WERI-Rb-1 (cell line): Measurements from ENCODE around the gene PDE10A.
"Not testable (repeated sequence)": the region's sequence is repeated elsewhere in the genome, so short reads cannot be mapped to it uniquely, and the experiment has no call there.

Source experiments
- DNase-seq: peaks from one replicate; pipeline ENCODE4 v3.0.0-alpha.2; 2020
- H3K27ac ChIP-seq: fragments of 250-450 bp; sonication (Bioruptor Pico); 2 replicates; pipeline ENCODE4 v1.5.1; 2020; ENCODE audit warnings: mild to moderate bottlenecking, moderate library complexity
- H3K27me3 ChIP-seq: fragments of 250-450 bp; sonication (Bioruptor Pico); 2 replicates; pipeline ENCODE4 v1.5.1; 2021; ENCODE audit warnings: mild to moderate bottlenecking, low read depth, moderate library complexity; ENCODE audit not compliant: insufficient read depth, severe bottlenecking
- H3K36me3 ChIP-seq: fragments of 250-450 bp; sonication (Bioruptor Pico); 2 replicates; pipeline ENCODE4 v1.5.1; 2020; ENCODE audit warnings: mild to moderate bottlenecking, moderate library complexity
- H3K4me3 ChIP-seq: 2 replicates; pipeline ENCODE4 v1.5.1; 2011; ENCODE audit warnings: low read depth, mild to moderate bottlenecking, control low read depth, low read length
- H3K9me3 ChIP-seq: fragments of 250-450 bp; sonication (Bioruptor Pico); 2 replicates; pipeline ENCODE4 v1.5.1; 2021; ENCODE audit warnings: mild to moderate bottlenecking, moderate library complexity; ENCODE audit not compliant: severe bottlenecking
- CTCF ChIP-seq: IDR thresholded peaks from 2 replicates; pipeline ENCODE4 v1.5.1; 2011; ENCODE audit warnings: low read depth, mild to moderate bottlenecking, control low read depth, inconsistent platforms, low read length

The PDE10A gene

GRCh38 chr6:165618241-165618640 lies 44.8 kb downstream of the PDE10A start:
- Histone ChIP-seq H3K9me3 (no peaks in the 10 kb centered on the region), H3K4me3 (no peak overlapping the region), H3K27ac (no peak overlapping the region), H3K27me3 (peaks cover 63% of the 10 kb centered on the region), H3K36me3 (no peaks in the 10 kb centered on the region)
- no peak for DNase-seq
- TF ChIP-seq CTCF = no peak

- Histone ChIP-seq H3K9me3 (no peaks in the 10 kb centered on the region), H3K4me3 (no peak overlapping the region), H3K36me3 (no peaks in the 10 kb centered on the region), H3K27ac (no peak overlapping the region), H3K27me3 (peaks cover 58% of the 10 kb centered on the region)
- no peak for TF ChIP-seq CTCF
- DNase-seq = no peak
Measured at GRCh38 chr6:165617528-165617927, 45.5 kb downstream of the PDE10A start.

- Histone ChIP-seq H3K36me3 (no peaks in the 10 kb centered on the region), H3K9me3 (no peaks in the 10 kb centered on the region), H3K4me3 (no peak overlapping the region), H3K27me3 (peaks cover 49% of the 10 kb centered on the region), H3K27ac (no peak overlapping the region)
- DNase-seq = no peak
- TF ChIP-seq CTCF = no peak
Measured at GRCh38 chr6:165616116-165616515, 46.9 kb downstream of the PDE10A start.

- no peak for DNase-seq
- H3K4me3 ChIP-seq = no peak overlapping the region
- H3K27ac ChIP-seq = no peak overlapping the region
- peaks cover 52% of the 10 kb centered on the region for H3K27me3 ChIP-seq
- H3K36me3 ChIP-seq = no peaks in the 10 kb centered on the region
- H3K9me3 ChIP-seq = no peaks in the 10 kb centered on the region
- TF ChIP-seq CTCF = no peak
Measured at GRCh38 chr6:165615636-165616035, 47.4 kb downstream of the PDE10A start.

GRCh38 chr6:165611294-165611693 lies 51.7 kb downstream of the PDE10A start:
- DNase-seq = no peak
- H3K9me3 ChIP-seq = peaks cover 4% of the 10 kb centered on the region
- no peaks in the 10 kb centered on the region for H3K36me3 ChIP-seq
- no peak overlapping the region for H3K4me3 ChIP-seq
- H3K27ac ChIP-seq = no peak overlapping the region
- H3K27me3 ChIP-seq = peaks cover 43% of the 10 kb centered on the region
- TF ChIP-seq CTCF = no peak

- DNase-seq, H3K9me3 ChIP-seq, H3K4me3 ChIP-seq, H3K27ac ChIP-seq, H3K36me3 ChIP-seq: not testable (repeated sequence)
- H3K27me3 ChIP-seq = peaks cover 43% of the 10 kb centered on the region
Measured at GRCh38 chr6:165608577-165608976, 54.5 kb downstream of the PDE10A start.
